K562 (cell line): ENCODE results near the gene ACOX2. TPM values are rescaled to one million over a fixed set of nuclear protein-coding genes. Genes with fewer than 3 reads are reported as not detected.

Experiments used
- BACH1 ChIP-seq: fragments of 200-800 bp; sonication (Bioruptor generic); IDR thresholded peaks from 2 replicates; pipeline ENCODE4 v1.6.1; 2016; ENCODE audit warnings: missing genetic modification characterization, missing compliant biosample characterization
- CBX8 ChIP-seq: fragments of 200-600 bp; sonication (generic); IDR thresholded peaks from 2 replicates; pipeline ENCODE4 v1.6.1; 2012; ENCODE audit warnings: borderline replicate concordance, mixed run types, low read depth, mild to moderate bottlenecking, moderate library complexity, mixed read lengths, low read length, control low read depth, inconsistent platforms; ENCODE audit not compliant: poor library complexity, severe bottlenecking; ENCODE audit errors: extremely low read depth
- CTBP1 ChIP-seq: fragments of 450-650 bp; IDR thresholded peaks from 2 replicates; pipeline ENCODE4 v1.6.1; 2016; ENCODE audit warnings: borderline replicate concordance
- ELF2 ChIP-seq: fragments of 250-450 bp; sonication (Bioruptor Pico); IDR thresholded peaks from 2 replicates; pipeline ENCODE4 v1.5.0; 2021; ENCODE audit warnings: mild to moderate bottlenecking
- GABPB1 ChIP-seq: sonication (generic); formaldehyde crosslinking; IDR thresholded peaks from 2 replicates; pipeline ENCODE4 v1.8.0; 2022; ENCODE audit warnings: mild to moderate bottlenecking, missing genetic modification reagents
- GATAD2B ChIP-seq: fragments of 450-650 bp; IDR thresholded peaks from 2 replicates; pipeline ENCODE4 v1.6.1; 2017; ENCODE audit warnings: mild to moderate bottlenecking, borderline replicate concordance
- HCFC1 ChIP-seq: IDR thresholded peaks from 2 replicates; pipeline ENCODE4 v1.6.1; 2012; ENCODE audit warnings: low read depth, low read length, improper control_type of control experiment
- HOXB6 ChIP-seq: fragments of 250-450 bp; sonication (Bioruptor Pico); IDR thresholded peaks from 2 replicates; pipeline ENCODE4 v1.5.1; 2022; ENCODE audit warnings: mild to moderate bottlenecking, borderline replicate concordance
- ILK ChIP-seq: fragments of 450-650 bp; IDR thresholded peaks from 2 replicates; pipeline ENCODE4 v1.6.1; 2016; ENCODE audit warnings: missing genetic modification characterization, low read depth, mild to moderate bottlenecking, missing compliant biosample characterization, moderate library complexity, borderline replicate concordance
- NR1H2 ChIP-seq: sonication (generic); formaldehyde crosslinking; IDR thresholded peaks from 2 replicates; pipeline ENCODE4 v1.4.0; 2020; ENCODE audit warnings: mild to moderate bottlenecking, missing genetic modification reagents
- SLC30A9 ChIP-seq: fragments of 250-450 bp; sonication (Bioruptor Pico); IDR thresholded peaks from 2 replicates; pipeline ENCODE4 v1.8.0; 2022; ENCODE audit warnings: mild to moderate bottlenecking, moderate library complexity
- SRSF1 ChIP-seq: fragments of 200-400 bp; formaldehyde crosslinking; IDR thresholded peaks from 2 replicates; pipeline ENCODE4 v1.6.1; 2017; ENCODE audit warnings: mild to moderate bottlenecking, low read depth, low read length, moderate library complexity
- TARDBP ChIP-seq: fragments of 450-650 bp; IDR thresholded peaks from 2 replicates; pipeline ENCODE4 v1.6.1; 2016
- TBP ChIP-seq: optimal IDR thresholded peaks from 2 replicates; pipeline ENCODE3; 2011; ENCODE audit warnings: low read depth, low read length, improper control_type of control experiment
- TCF3 ChIP-seq: sonication (generic); formaldehyde crosslinking; IDR thresholded peaks from 2 replicates; pipeline ENCODE4 v1.4.0; 2020; ENCODE audit warnings: mild to moderate bottlenecking, missing genetic modification reagents
- THRAP3 ChIP-seq: fragments of 450-650 bp; IDR thresholded peaks from 2 replicates; pipeline ENCODE4 v1.6.1; 2016; ENCODE audit warnings: mild to moderate bottlenecking, inconsistent platforms, borderline replicate concordance
- ZC3H8 ChIP-seq: fragments of 450-650 bp; IDR thresholded peaks from 2 replicates; pipeline ENCODE4 v1.6.1; 2017
- ZNF239 ChIP-seq: fragments of 250-450 bp; sonication (Bioruptor Pico); IDR thresholded peaks from 2 replicates; pipeline ENCODE4 v1.4.0; 2020; ENCODE audit warnings: mild to moderate bottlenecking
- ZNF583 ChIP-seq: fragments of 250-450 bp; sonication (Bioruptor Pico); IDR thresholded peaks from 2 replicates; pipeline ENCODE4 v1.4.0; 2020
- ZNF77 ChIP-seq: fragments of 250-450 bp; sonication (Bioruptor Pico); IDR thresholded peaks from 2 replicates; pipeline ENCODE4 v1.5.0; 2020
- polyA plus RNA-seq, 8 experiments: library from polyadenylated mRNA; depleted of rRNA in 4 of 8; stranded (reverse) in 5 of 8; unstranded in 3 of 8; fragments of >200 nt; fragmentation: Nextera tagmentation in 2 of 8; fragmentation: Illumina TruSeq in 1 of 8; extraction: Ambion mirVana in 2 of 8; extraction: Trizol in 1 of 8; gene quantifications; 2 replicates each; pipeline versions ENCODE4 v1.2.1 to v1.2.3, GENCODE V29; 2011 to 2014; ENCODE audit warnings: inconsistent platforms in 1 of 8, missing spikeins in 1 of 8
- total RNA-seq, 7 experiments: library from RNA; depleted of rRNA in 6 of 7; stranded (reverse); fragments of >200 nt in 6 of 7; fragmentation: Illumina TruSeq in 2 of 7; extraction: Trizol in 2 of 7; gene quantifications; 2 replicates each; pipeline versions ENCODE4 v1.2.1 to v1.2.3, GENCODE V29; 2011 to 2021; ENCODE audit warnings: low replicate concordance in 1 of 7
- TF ChIP-seq, protein P1 (sequence below): fragments of 450-650 bp; IDR thresholded peaks from 2 replicates; pipeline ENCODE4 v1.6.1; 2017; ENCODE audit warnings: mild to moderate bottlenecking, moderate library complexity
- TF ChIP-seq, protein P2 (sequence below): fragments of 200-400 bp; formaldehyde crosslinking; IDR thresholded peaks from 2 replicates; pipeline ENCODE4 v1.6.1; 2017; ENCODE audit warnings: mild to moderate bottlenecking, low read depth, low read length, moderate library complexity
- TF ChIP-seq, protein P3 (sequence below): fragments of 450-650 bp; IDR thresholded peaks from 2 replicates; pipeline ENCODE4 v1.6.1; 2016; ENCODE audit warnings: low read depth, mild to moderate bottlenecking, moderate library complexity
- TF ChIP-seq, protein P4 (sequence below): fragments of 450-650 bp; formaldehyde crosslinking; IDR thresholded peaks from 2 replicates; pipeline ENCODE4 v1.4.0; 2020; ENCODE audit warnings: mild to moderate bottlenecking

The ACOX2 gene
- total and polyA plus RNA-seq, 9 of the 15 experiments (the other 6 are each of a cell fraction or from before 2014, with no cell fraction given), result 0.15 TPM; not detected in 8

DNA sequence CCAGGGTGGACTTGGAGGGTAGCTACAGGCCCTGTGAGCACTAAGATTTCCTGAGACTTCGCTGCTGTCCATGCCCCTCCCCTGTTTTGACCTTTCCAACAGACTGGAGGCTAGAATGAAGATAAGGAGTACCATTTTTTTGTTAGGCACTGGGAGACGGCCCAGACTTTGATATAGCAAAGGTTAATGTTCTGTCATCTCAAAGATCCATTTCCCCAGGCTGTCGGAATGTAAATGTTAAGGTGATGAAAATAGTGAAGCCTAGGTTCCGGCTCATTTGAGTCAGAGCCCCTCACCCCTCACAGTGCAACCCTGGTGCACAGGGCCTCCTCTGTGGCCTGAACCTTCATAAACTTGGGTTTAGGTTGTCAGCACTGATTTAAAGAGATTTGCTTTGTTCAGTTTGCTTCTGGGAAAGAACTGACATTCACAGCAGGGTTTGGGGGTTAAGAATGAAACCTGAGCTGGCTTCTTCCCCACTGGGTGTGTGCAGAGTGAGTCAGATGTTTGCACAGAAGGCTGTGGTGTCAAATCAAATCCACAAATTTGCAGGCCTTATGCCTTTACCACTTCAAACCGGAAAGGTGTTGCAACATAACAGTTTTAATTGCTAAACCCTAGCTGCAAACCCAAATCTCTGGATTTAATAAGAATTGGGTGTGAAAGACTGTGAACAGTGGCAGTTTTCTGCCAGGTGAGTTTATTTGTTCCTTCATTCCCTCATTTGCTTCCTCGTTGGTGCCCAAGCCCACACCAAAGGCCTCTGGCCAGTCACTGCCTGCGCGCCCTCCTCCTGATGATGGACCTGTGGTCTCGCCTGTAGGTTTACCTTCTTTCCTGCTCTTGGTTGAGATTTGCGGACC is 65.7 kb downstream of the ACOX2 start (continued):
- no peak for TF ChIP-seq SLC30A9 (CRISPR knock-in tag)
- no peak for TF ChIP-seq CTBP1
- no peak for TF ChIP-seq GABPB1 (CRISPR knock-in tag)
- TF ChIP-seq, protein P1, sequence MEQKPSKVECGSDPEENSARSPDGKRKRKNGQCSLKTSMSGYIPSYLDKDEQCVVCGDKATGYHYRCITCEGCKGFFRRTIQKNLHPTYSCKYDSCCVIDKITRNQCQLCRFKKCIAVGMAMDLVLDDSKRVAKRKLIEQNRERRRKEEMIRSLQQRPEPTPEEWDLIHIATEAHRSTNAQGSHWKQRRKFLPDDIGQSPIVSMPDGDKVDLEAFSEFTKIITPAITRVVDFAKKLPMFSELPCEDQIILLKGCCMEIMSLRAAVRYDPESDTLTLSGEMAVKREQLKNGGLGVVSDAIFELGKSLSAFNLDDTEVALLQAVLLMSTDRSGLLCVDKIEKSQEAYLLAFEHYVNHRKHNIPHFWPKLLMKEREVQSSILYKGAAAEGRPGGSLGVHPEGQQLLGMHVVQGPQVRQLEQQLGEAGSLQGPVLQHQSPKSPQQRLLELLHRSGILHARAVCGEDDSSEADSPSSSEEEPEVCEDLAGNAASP, result no peak
- peak; percentile 57 for TF ChIP-seq TCF3 (CRISPR knock-in tag)
- no peak for TF ChIP-seq HOXB6
- TF ChIP-seq, protein P2, sequence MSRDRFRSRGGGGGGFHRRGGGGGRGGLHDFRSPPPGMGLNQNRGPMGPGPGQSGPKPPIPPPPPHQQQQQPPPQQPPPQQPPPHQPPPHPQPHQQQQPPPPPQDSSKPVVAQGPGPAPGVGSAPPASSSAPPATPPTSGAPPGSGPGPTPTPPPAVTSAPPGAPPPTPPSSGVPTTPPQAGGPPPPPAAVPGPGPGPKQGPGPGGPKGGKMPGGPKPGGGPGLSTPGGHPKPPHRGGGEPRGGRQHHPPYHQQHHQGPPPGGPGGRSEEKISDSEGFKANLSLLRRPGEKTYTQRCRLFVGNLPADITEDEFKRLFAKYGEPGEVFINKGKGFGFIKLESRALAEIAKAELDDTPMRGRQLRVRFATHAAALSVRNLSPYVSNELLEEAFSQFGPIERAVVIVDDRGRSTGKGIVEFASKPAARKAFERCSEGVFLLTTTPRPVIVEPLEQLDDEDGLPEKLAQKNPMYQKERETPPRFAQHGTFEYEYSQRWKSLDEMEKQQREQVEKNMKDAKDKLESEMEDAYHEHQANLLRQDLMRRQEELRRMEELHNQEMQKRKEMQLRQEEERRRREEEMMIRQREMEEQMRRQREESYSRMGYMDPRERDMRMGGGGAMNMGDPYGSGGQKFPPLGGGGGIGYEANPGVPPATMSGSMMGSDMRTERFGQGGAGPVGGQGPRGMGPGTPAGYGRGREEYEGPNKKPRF, result no peak
- TF ChIP-seq THRAP3, result no peak
- no peak for TF ChIP-seq BACH1 (tag)
- TF ChIP-seq ZC3H8, result no peak
- TF ChIP-seq ZNF77, result no peak
- TF ChIP-seq ZNF583 (CRISPR knock-in tag), result no peak
- TF ChIP-seq NR1H2 (CRISPR knock-in tag), result no peak
- TF ChIP-seq TARDBP, result no peak
- TF ChIP-seq GATAD2B, result no peak
- no peak for TF ChIP-seq CBX8
- no peak for TF ChIP-seq TBP
- no peak for TF ChIP-seq SRSF1
- no peak for TF ChIP-seq ILK (tag)
- TF ChIP-seq ELF2 (CRISPR knock-in tag), result no peak
- no peak for TF ChIP-seq ZNF239 (CRISPR knock-in tag)
- TF ChIP-seq, protein P3, sequence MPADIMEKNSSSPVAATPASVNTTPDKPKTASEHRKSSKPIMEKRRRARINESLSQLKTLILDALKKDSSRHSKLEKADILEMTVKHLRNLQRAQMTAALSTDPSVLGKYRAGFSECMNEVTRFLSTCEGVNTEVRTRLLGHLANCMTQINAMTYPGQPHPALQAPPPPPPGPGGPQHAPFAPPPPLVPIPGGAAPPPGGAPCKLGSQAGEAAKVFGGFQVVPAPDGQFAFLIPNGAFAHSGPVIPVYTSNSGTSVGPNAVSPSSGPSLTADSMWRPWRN, result peak; percentile 98
- TF ChIP-seq HCFC1, result no peak
- TF ChIP-seq, protein P4, sequence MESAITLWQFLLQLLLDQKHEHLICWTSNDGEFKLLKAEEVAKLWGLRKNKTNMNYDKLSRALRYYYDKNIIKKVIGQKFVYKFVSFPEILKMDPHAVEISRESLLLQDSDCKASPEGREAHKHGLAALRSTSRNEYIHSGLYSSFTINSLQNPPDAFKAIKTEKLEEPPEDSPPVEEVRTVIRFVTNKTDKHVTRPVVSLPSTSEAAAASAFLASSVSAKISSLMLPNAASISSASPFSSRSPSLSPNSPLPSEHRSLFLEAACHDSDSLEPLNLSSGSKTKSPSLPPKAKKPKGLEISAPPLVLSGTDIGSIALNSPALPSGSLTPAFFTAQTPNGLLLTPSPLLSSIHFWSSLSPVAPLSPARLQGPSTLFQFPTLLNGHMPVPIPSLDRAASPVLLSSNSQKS (CRISPR knock-in tag), result no peak
